K562 (cell line): ENCODE data around the gene BSPRY. TPM values are rescaled to one million over a fixed set of nuclear protein-coding genes. Genes with fewer than 3 reads are reported as not detected.
A peak's percentile ranks its signal among the peaks of the same experiment; 100 is the strongest.

Experiments
- ETV1 ChIP-seq: fragments of 450-650 bp; conservative IDR thresholded peaks from 2 replicates; pipeline ENCODE4 v1.6.1; 2016; ENCODE audit warnings: missing genetic modification characterization, control low read depth, low read depth, missing compliant biosample characterization
- GABPB2 ChIP-seq: fragments of 250-450 bp; sonication (Bioruptor Pico); conservative IDR thresholded peaks from 2 replicates; pipeline ENCODE4 v1.5.1; 2021; ENCODE audit warnings: mild to moderate bottlenecking
- HMG20A ChIP-seq: fragments of 450-650 bp; formaldehyde crosslinking; conservative IDR thresholded peaks from 2 replicates; pipeline ENCODE4 v1.4.0; 2020; ENCODE audit warnings: mild to moderate bottlenecking, mixed read lengths
- NFATC3 ChIP-seq: fragments of 450-650 bp; IDR thresholded peaks from 2 replicates; pipeline ENCODE4 v1.6.1; 2017; ENCODE audit warnings: mild to moderate bottlenecking
- PATZ1 ChIP-seq: fragments of 250-450 bp; sonication (Bioruptor Pico); IDR thresholded peaks from 2 replicates; pipeline ENCODE4 v1.5.0; 2020; ENCODE audit warnings: mild to moderate bottlenecking, borderline replicate concordance
- SNIP1 ChIP-seq: fragments of 450-650 bp; IDR thresholded peaks from 2 replicates; pipeline ENCODE4 v1.7.1; 2017; ENCODE audit warnings: low read depth, mild to moderate bottlenecking
- SNRNP70 ChIP-seq: fragments of 200-400 bp; formaldehyde crosslinking; optimal IDR thresholded peaks from 2 replicates; pipeline ENCODE3; 2017; ENCODE audit warnings: low read depth, low read length
- TAL1 ChIP-seq: fragments of 450-650 bp; IDR thresholded peaks from 2 replicates; pipeline ENCODE4 v1.6.1; 2016; ENCODE audit warnings: mild to moderate bottlenecking
- ZBTB12 ChIP-seq: fragments of 250-450 bp; sonication (Bioruptor Pico); IDR thresholded peaks from 2 replicates; pipeline ENCODE4 v1.4.0; 2020
- ZKSCAN8 ChIP-seq: fragments of 200-800 bp; sonication (Bioruptor generic); IDR thresholded peaks from 2 replicates; pipeline ENCODE4 v1.6.1; 2016; ENCODE audit warnings: missing genetic modification characterization, missing compliant biosample characterization
- ZNF324 ChIP-seq: fragments of 250-450 bp; sonication (Bioruptor Pico); IDR thresholded peaks from 2 replicates; pipeline ENCODE4 v1.4.0; 2020; ENCODE audit warnings: mild to moderate bottlenecking
- ZNF354B ChIP-seq: fragments of 250-450 bp; sonication (Bioruptor Pico); IDR thresholded peaks from 2 replicates; pipeline ENCODE4 v1.4.0; 2020
- ZNF507 ChIP-seq: conservative IDR thresholded peaks from 2 replicates; pipeline ENCODE4 v1.6.1; 2017; ENCODE audit warnings: missing genetic modification characterization, missing compliant biosample characterization
- ZNF57 ChIP-seq: fragments of 450-650 bp; formaldehyde crosslinking; IDR thresholded peaks from 2 replicates; pipeline ENCODE4 v1.4.0; 2020; ENCODE audit warnings: mild to moderate bottlenecking, moderate library complexity
- ZNF764 ChIP-seq: fragments of 250-450 bp; sonication (Bioruptor Pico); IDR thresholded peaks from 2 replicates; pipeline ENCODE4 v1.4.0; 2020; ENCODE audit warnings: low read depth, mild to moderate bottlenecking, moderate library complexity
- polyA plus RNA-seq, 8 experiments: library from polyadenylated mRNA; depleted of rRNA in 4 of 8; stranded (reverse) in 5 of 8; unstranded in 3 of 8; fragments of >200 nt; fragmentation: Nextera tagmentation in 2 of 8; fragmentation: Illumina TruSeq in 1 of 8; extraction: Ambion mirVana in 2 of 8; extraction: Trizol in 1 of 8; gene quantifications; 2 replicates each; pipeline versions ENCODE4 v1.2.1 to v1.2.3, GENCODE V29; 2011 to 2014; ENCODE audit warnings: inconsistent platforms in 1 of 8, missing spikeins in 1 of 8
- total RNA-seq, 7 experiments: library from RNA; depleted of rRNA in 6 of 7; stranded (reverse); fragments of >200 nt in 6 of 7; fragmentation: Illumina TruSeq in 2 of 7; extraction: Trizol in 2 of 7; gene quantifications; 2 replicates each; pipeline versions ENCODE4 v1.2.1 to v1.2.3, GENCODE V29; 2011 to 2021; ENCODE audit warnings: low replicate concordance in 1 of 7
- TF ChIP-seq, protein P1 (sequence below): fragments of 200-800 bp; sonication (Bioruptor generic); IDR thresholded peaks from 2 replicates; pipeline ENCODE4 v1.6.1; 2017; ENCODE audit warnings: missing genetic modification characterization, missing compliant biosample characterization
- TF ChIP-seq, protein P2 (sequence below): sonication (generic); formaldehyde crosslinking; IDR thresholded peaks from 2 replicates; pipeline ENCODE4 v1.8.0; 2022; ENCODE audit warnings: mild to moderate bottlenecking, missing genetic modification reagents

BSPRY gene
- total and polyA plus RNA-seq, 9 of the 15 experiments (the other 6 are each of a cell fraction or from before 2014, with no cell fraction given): 0.07 to 0.67 (median 0.18) TPM

- 0 out of 2 replicates have a peak, but pooled peaks have one; percentile 34 for TF ChIP-seq ZBTB12 (CRISPR knock-in tag)
- TF ChIP-seq, protein P1, sequence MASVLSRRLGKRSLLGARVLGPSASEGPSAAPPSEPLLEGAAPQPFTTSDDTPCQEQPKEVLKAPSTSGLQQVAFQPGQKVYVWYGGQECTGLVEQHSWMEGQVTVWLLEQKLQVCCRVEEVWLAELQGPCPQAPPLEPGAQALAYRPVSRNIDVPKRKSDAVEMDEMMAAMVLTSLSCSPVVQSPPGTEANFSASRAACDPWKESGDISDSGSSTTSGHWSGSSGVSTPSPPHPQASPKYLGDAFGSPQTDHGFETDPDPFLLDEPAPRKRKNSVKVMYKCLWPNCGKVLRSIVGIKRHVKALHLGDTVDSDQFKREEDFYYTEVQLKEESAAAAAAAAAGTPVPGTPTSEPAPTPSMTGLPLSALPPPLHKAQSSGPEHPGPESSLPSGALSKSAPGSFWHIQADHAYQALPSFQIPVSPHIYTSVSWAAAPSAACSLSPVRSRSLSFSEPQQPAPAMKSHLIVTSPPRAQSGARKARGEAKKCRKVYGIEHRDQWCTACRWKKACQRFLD (CRISPR knock-in tag): peak; percentile 16; the same call in 1 of the 2 replicates
- TF ChIP-seq ZKSCAN8: no peak
- no peak for TF ChIP-seq TAL1
- no peak for TF ChIP-seq ZNF507 (tag)
- TF ChIP-seq ZNF324 (CRISPR knock-in tag): no peak
- no peak for TF ChIP-seq GABPB2
- TF ChIP-seq ZNF764 (CRISPR knock-in tag): no peak
- no peak for TF ChIP-seq ZNF57 (CRISPR knock-in tag)
- no peak for TF ChIP-seq SNRNP70
- no peak for TF ChIP-seq NFATC3
- TF ChIP-seq PATZ1 (CRISPR knock-in tag): no peak
- TF ChIP-seq ETV1 (tag): peak; percentile 76; the same call in 1 of the 2 replicates
- TF ChIP-seq SNIP1: no peak
- TF ChIP-seq HMG20A (CRISPR knock-in tag): no peak
- TF ChIP-seq, protein P2, sequence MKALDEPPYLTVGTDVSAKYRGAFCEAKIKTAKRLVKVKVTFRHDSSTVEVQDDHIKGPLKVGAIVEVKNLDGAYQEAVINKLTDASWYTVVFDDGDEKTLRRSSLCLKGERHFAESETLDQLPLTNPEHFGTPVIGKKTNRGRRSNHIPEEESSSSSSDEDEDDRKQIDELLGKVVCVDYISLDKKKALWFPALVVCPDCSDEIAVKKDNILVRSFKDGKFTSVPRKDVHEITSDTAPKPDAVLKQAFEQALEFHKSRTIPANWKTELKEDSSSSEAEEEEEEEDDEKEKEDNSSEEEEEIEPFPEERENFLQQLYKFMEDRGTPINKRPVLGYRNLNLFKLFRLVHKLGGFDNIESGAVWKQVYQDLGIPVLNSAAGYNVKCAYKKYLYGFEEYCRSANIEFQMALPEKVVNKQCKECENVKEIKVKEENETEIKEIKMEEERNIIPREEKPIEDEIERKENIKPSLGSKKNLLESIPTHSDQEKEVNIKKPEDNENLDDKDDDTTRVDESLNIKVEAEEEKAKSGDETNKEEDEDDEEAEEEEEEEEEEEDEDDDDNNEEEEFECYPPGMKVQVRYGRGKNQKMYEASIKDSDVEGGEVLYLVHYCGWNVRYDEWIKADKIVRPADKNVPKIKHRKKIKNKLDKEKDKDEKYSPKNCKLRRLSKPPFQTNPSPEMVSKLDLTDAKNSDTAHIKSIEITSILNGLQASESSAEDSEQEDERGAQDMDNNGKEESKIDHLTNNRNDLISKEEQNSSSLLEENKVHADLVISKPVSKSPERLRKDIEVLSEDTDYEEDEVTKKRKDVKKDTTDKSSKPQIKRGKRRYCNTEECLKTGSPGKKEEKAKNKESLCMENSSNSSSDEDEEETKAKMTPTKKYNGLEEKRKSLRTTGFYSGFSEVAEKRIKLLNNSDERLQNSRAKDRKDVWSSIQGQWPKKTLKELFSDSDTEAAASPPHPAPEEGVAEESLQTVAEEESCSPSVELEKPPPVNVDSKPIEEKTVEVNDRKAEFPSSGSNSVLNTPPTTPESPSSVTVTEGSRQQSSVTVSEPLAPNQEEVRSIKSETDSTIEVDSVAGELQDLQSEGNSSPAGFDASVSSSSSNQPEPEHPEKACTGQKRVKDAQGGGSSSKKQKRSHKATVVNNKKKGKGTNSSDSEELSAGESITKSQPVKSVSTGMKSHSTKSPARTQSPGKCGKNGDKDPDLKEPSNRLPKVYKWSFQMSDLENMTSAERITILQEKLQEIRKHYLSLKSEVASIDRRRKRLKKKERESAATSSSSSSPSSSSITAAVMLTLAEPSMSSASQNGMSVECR (CRISPR knock-in tag): peak; percentile 86
- no peak for TF ChIP-seq ZNF354B (CRISPR knock-in tag)
Observed at GRCh38 chr9:113410207-113410864, 61.0 kb downstream of the BSPRY start, which contains the start of the genes C9orf43 and POLE3 (continued).
